Subcutaneous abdominal adipose tissue (tissue), 5 donors: ENCODE measurements around the gene TMEM106C.
A peak's percentile ranks its signal among the peaks of the same experiment; 100 is the strongest.

Experiments
- H3K27ac ChIP-seq: one replicate; pipeline ENCODE4 v1.7.0; 2013; ENCODE audit warnings: low read depth, mild to moderate bottlenecking, inconsistent platforms, low read length, moderate library complexity
- H3K27me3 ChIP-seq, 5 donors: one replicate each; pipeline ENCODE4 v1.7.0; 2013; ENCODE audit warnings: low read length in 5 of 5, inconsistent platforms in 1 of 5; ENCODE audit not compliant: control insufficient read depth in 5 of 5, insufficient read depth in 4 of 5
- H3K36me3 ChIP-seq, 5 donors: one replicate each; pipeline ENCODE4 v1.7.0; 2013; ENCODE audit warnings: low read length in 5 of 5; ENCODE audit not compliant: control insufficient read depth in 5 of 5, insufficient read depth in 5 of 5
- H3K4me1 ChIP-seq, 5 donors: one replicate each; pipeline ENCODE4 v1.7.0; 2013; ENCODE audit warnings: low read length in 5 of 5, mild to moderate bottlenecking in 3 of 5, moderate library complexity in 1 of 5; ENCODE audit not compliant: control insufficient read depth in 5 of 5, insufficient read depth in 5 of 5
- H3K4me3 ChIP-seq, 5 donors: one replicate each; pipeline ENCODE4 v1.7.0; 2013; ENCODE audit warnings: low read length in 5 of 5, low read depth in 1 of 5
- H3K9ac ChIP-seq, 5 donors: one replicate each; pipeline ENCODE4 v1.7.0; 2013; ENCODE audit warnings: low read length in 5 of 5, mild to moderate bottlenecking in 4 of 5, moderate library complexity in 3 of 5
- H3K9me3 ChIP-seq, 5 donors: one replicate each; pipeline ENCODE4 v1.7.0; 2013; ENCODE audit warnings: low read length in 5 of 5; ENCODE audit not compliant: control insufficient read depth in 5 of 5
- donor health status: healthy.
- donor health status: healthy.
- donor health status: healthy.
- donor health status: healthy.
- donor health status: healthy.

TMEM106C gene

DNA sequence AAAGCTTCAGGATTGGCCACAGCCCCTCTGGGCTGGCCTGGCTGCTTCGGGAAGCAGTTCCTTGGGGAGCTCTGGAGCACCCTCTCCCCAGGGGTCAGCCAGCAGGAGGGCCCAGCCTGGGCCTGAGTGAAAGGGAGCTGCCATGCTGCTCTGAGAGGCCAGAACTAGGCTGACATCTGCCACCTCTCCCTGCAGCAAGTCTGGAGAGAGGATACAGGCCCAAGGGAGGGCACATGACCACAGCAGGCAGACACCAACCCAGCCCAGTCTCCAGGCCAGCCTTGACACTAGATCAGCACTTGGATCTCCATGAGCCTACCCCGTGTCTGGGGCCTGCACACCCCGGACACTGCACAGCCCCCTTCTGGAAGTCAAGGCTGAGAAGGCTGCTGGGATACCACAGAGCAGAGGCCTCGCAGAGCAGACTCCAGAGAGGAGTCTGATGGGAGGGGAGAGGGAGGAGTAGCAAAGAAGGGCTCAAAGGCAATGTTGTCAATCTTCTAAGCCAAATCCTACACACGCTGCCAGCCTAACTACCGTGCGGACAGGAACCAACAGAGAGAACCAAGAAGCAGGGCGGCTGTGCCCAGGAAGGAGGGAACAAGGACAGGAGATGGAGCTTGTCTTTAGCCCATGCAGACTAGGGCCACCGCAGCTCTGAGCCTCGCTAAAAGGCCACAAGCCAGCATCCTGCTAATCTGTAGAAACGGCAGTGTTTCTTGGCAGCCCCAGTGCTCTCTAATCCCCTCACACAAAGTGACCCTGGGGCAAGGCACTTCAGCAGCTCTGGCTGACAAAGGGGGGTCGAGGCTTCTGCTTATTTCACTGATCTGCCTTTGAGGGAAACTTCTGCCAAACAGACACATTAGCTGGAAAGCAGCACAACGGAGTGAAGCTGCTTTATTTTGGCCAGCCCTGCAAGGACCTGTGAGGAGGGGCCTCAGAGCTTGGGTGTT lies 28.0 kb downstream of the TMEM106C start:
- Histone ChIP-seq H3K36me3 (no peaks in the 10 kb centered on the region), H3K4me3 (no peak overlapping the region), H3K27ac (no peak overlapping the region), H3K9me3 (no peaks in the 10 kb centered on the region), H3K9ac (no peak overlapping the region), H3K27me3 (peaks cover 0 to 13% (median 11%) of the 10 kb centered on the region in 5 donors), H3K4me1 (peaks cover 2 to 18% (median 10%) of the 10 kb centered on the region in 5 donors)

GRCh38 chr12:47992776-47993175 lies 29.4 kb downstream of the TMEM106C start:
- Histone ChIP-seq H3K36me3 (no peaks in the 10 kb centered on the region), H3K27ac (no peak overlapping the region), H3K9me3 (no peaks in the 10 kb centered on the region), H3K4me3 (no peak overlapping the region), H3K9ac (no peak overlapping the region), H3K4me1 (peaks cover under 1 to 16% (median 10%) of the 10 kb centered on the region in 5 donors), H3K27me3 (peaks cover 0 to 11% (median 7%) of the 10 kb centered on the region in 5 donors)

GRCh38 chr12:47993491-47993890 lies 30.1 kb downstream of the TMEM106C start:
- Histone ChIP-seq H3K27me3 (peaks cover under 1 to 12% (median 5%) of the 10 kb centered on the region in 5 donors), H3K4me3 (no peak overlapping the region), H3K27ac (no peak overlapping the region), H3K36me3 (no peaks in the 10 kb centered on the region), H3K9me3 (no peaks in the 10 kb centered on the region), H3K9ac (no peak overlapping the region), H3K4me1 (peaks cover 0 to 9% (median 7%) of the 10 kb centered on the region in 5 donors)

DNA sequence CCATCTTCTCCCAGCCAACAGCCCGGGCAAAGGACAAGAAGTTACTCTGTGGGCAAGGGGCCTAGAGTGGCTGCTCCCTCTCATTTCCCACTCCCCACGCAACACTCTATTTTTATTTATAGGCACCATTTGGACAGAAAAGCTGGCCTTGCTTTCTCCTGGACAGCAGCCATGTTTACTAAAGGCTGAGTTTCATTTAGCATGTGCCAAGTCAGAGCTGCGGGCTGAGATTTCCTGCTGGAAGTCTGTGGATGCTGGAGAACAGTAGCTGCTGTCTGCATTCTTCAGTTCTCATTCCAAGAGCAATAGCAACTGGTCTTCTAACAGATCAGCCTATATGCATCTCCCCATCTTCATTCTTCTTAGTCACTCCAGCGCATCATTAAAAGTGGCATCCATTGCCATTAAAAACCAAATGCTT lies 32.6 kb downstream of the TMEM106C start:
- H3K36me3 ChIP-seq: no peaks in the 10 kb centered on the region
- peaks cover 0 to 12% (median 9%) of the 10 kb centered on the region in 5 donors for H3K4me1 ChIP-seq
- H3K9me3 ChIP-seq: no peaks in the 10 kb centered on the region
- H3K27ac ChIP-seq: no peak overlapping the region
- H3K9ac ChIP-seq: no peak overlapping the region
- H3K4me3 ChIP-seq: no peak overlapping the region
- peaks cover 3 to 34% (median 13%) of the 10 kb centered on the region in 5 donors for H3K27me3 ChIP-seq

DNA sequence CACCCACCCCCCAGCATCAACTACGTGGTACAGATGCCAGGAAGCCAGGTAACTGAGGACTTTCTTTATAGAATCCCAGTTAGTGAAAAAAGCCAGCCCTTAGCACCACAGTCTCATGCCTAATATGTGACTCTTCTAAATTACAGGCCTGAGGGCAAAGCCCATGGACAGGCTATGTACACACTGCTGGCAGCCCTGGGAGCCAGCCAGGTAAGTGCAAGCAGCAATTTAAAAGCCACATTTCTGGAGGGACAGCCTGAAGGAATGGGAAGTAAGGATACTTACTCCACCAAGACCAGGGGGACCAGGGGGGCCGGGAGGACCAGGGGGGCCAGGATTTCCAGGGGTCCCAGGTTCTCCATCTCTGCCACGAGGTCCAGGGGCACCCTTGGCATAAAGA lies 33.9 kb downstream of the TMEM106C start:
- H3K4me3 ChIP-seq: no peak overlapping the region

GRCh38 chr12:47999816-48000215 lies 36.4 kb downstream of the TMEM106C start:
- Histone ChIP-seq H3K9me3 (no peaks in the 10 kb centered on the region), H3K4me1 (peaks cover 7 to 50% (median 46%) of the 10 kb centered on the region in 5 donors), H3K9ac (no peak overlapping the region), H3K27ac (no peak overlapping the region), H3K4me3 (no peak overlapping the region), H3K27me3 (peaks cover 23 to 60% (median 41%) of the 10 kb centered on the region in 5 donors), H3K36me3 (no peaks in the 10 kb centered on the region)

More for the DNA sequence above, 33.9 kb downstream of the TMEM106C start:
- H3K9ac ChIP-seq: no peak overlapping the region
- H3K4me1 ChIP-seq: peaks cover 3 to 25% (median 22%) of the 10 kb centered on the region in 5 donors
- no peak overlapping the region for H3K27ac ChIP-seq
- H3K27me3 ChIP-seq: peaks cover 10 to 41% (median 19%) of the 10 kb centered on the region in 5 donors
- H3K9me3 ChIP-seq: no peaks in the 10 kb centered on the region
- H3K36me3 ChIP-seq: no peaks in the 10 kb centered on the region

- H3K27me3 ChIP-seq: peaks cover 32 to 72% (median 53%) of the 10 kb centered on the region in 5 donors
- no peak overlapping the region for H3K27ac ChIP-seq
- H3K4me3 ChIP-seq: peak overlapping the region; percentile 62 to 78 (median 68)
- no peaks in the 10 kb centered on the region for H3K9me3 ChIP-seq
- peak overlapping the region in 3 of 5 donors; percentile 39 to 56 (median 53) for H3K9ac ChIP-seq
- H3K36me3 ChIP-seq: no peaks in the 10 kb centered on the region
- peaks cover 7 to 50% (median 45%) of the 10 kb centered on the region in 5 donors for H3K4me1 ChIP-seq
These were observed 37.6 kb downstream of the TMEM106C start for GRCh38 chr12:48000878-48001504.

GRCh38 chr12:48001505-48002413 lies 38.4 kb downstream of the TMEM106C start:
- H3K4me3 ChIP-seq: peak overlapping the region; percentile 62 to 78 (median 68)
- H3K4me1 ChIP-seq: peaks cover 7 to 46% (median 41%) of the 10 kb centered on the region in 5 donors
- H3K27ac ChIP-seq: no peak overlapping the region
- peaks cover 32 to 74% (median 53%) of the 10 kb centered on the region in 5 donors for H3K27me3 ChIP-seq
- H3K36me3 ChIP-seq: no peaks in the 10 kb centered on the region
- no peaks in the 10 kb centered on the region for H3K9me3 ChIP-seq
- peak overlapping the region in 3 of 5 donors; percentile 39 to 56 (median 53) for H3K9ac ChIP-seq

DNA sequence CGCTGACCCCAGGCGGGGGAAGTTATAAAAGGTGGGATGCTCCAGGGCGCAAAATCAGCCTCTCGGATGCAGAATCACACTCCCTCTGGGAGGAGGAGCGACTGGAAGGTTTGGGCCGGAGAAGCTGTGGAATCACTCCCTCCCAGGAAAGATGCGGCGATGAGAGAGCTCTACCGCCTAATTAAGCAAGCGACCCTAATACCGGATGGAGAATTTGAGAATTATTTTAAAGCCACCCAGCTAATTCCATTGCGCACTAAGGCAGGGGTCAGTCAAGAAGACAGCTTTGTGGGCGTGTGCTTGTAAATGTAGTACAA lies 39.0 kb downstream of the TMEM106C start:
- Histone ChIP-seq H3K36me3 (no peaks in the 10 kb centered on the region), H3K4me3 (peak overlapping the region; percentile 56 to 75 (median 67)), H3K4me1 (peaks cover 7 to 46% (median 41%) of the 10 kb centered on the region in 5 donors), H3K9me3 (no peaks in the 10 kb centered on the region), H3K27me3 (peaks cover 32 to 74% (median 58%) of the 10 kb centered on the region in 5 donors), H3K27ac (no peak overlapping the region), H3K9ac (no peak overlapping the region)
